NCI-H510A (cell line): Measurements from ENCODE around the gene ADGRF5.

Source experiments
- DNase-seq: peaks from one replicate; lab custom pipeline; 2025; lab: John Stamatoyannopoulos, UW

Gene ADGRF5

DNA sequence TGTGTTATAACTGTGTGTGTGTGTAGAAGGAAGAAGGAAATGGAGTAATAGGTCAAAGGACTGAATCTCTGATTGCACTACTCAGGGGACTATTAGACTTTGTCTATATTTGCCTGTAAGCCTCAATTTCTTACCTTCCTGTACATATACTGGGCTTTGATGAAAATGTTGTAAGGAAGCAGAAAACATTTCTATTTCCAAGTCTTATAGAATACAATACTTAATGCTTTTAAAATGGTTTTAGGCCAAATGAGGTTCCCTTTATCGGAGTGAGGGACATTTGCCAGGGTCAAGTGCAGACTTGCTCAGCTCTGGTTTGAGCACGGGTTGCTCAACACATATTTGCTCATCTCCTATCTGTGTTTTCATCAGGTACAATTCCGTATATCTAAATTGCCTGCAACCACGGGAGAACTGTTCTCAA is 100.3 kb downstream of the ADGRF5 start:
- DNase-seq = no peak

DNA sequence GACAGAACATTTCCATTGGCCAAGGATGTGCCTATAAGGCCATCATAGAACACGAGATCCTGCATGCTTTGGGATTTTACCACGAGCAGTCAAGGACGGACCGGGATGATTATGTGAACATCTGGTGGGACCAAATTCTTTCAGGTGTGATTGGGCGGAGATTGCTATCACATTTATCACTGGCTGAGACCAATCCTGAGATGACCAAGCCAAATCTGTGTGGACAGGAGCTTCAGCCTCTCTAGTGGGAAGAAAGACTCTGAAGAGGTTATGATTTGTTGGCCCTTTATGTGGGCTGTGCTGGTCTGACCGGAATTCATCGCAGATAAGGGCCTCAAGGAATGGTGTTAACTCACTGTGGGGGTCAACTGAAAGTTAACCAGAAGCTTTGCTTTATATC is 102.2 kb downstream of the ADGRF5 start:
- DNase-seq = no peak

DNA sequence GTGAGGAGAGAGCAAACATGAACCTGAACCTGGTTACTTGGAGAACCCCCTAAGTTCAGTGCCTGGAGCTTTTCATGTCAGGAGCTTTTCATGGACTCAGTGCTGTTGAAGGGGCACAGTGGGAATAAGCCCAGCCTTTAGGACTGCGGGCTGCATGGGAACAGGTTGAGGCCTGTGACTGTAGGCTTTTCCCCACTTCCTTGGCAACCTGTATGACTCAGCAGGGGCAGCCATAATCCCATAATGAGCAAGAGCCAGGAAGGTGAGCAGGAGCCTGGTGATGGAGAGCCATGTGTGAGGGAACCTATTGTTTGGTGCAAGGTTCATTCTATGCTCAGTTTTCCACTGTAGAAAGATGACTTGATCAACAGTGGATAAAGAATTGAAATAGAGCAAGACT is 105.1 kb downstream of the ADGRF5 start:
- DNase-seq = no peak

DNA sequence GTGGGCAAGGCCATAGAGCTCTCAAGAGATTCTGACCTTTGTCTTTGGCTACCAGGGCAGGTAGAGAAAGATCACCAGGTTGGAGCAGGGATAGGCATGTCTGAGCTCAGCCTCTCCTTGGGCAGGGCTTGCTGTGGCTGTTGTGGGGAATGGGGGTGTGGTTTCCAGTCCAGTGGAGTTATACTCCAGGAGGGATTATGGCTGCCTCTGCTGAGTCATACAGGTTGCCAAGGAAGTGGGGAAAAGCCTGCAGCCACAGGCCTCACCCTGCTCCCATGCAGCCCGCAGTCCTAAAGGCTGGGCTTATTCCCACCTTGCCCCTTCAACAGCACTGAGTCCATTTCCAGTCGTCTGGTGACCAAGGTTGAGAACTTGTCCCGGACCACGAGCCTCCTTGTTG is 106.6 kb downstream of the ADGRF5 start:
- no peak for DNase-seq

DNA sequence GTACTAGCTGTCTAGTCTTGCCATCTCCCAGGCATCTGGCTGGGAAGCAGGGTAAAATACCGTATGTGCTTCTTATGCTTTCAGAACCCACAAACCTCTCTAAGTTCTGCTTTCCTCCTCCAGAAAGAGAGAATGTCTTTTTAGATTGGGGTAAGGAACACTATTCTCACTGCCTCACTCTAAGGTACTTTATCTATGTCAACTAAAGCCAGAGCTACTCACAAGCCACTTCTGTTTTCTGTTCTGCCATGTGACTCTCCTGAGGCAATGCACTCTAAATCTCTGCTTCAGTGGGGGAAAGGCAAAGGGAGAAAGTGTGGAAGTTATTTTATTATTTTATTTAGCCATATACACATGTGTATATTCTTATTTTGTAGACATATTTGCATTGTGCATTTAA is 112.9 kb downstream of the ADGRF5 start:
- no peak for DNase-seq
